Endothelial cell of umbilical vein (primary cell): ENCODE data around the gene CCNL2. TPM values are rescaled to one million over a fixed set of nuclear protein-coding genes. Genes with fewer than 3 reads are reported as not detected.

Experiments
- BruUV-seq: library from RNA; stranded (reverse); fragments of 400-500 nt; replicated peaks from 2 replicates; lab custom pipeline; 2021; lab: Mats Ljungman, UMichigan
- CTCF ChIA-PET: fragments of 300-600, 350-600 bp; sonication (Branson Sonifier 250); formaldehyde crosslinking; loops from one replicate; lab custom pipeline; 2021; ENCODE audit warnings: antibody characterized with exemption, inconsistent platforms; lab: Charles Lee
- POLR2A ChIA-PET: fragments of 300-600, 350-600 bp; sonication (Branson Sonifier 250); formaldehyde crosslinking; loops from one replicate; lab custom pipeline; 2021; ENCODE audit warnings: antibody characterized with exemption, inconsistent platforms; lab: Charles Lee
- DNase-seq: peaks from one replicate; pipeline ENCODE4 v3.0.0-alpha.2; 2011; ENCODE audit warnings: low read depth, low spot score
- FAIRE-seq: peaks from 2 replicates; lab custom pipeline; 2011; peaks lifted over from hg19 to GRCh38; lab: Jason Lieb, UNC
- H2AFZ ChIP-seq: 2 replicates; pipeline ENCODE4 v1.6.0; 2012; ENCODE audit warnings: low read depth, low read length, control low read depth, inconsistent platforms
- H3K27ac ChIP-seq: 2 replicates; pipeline ENCODE4 v1.5.1; 2011; ENCODE audit warnings: low read depth, mild to moderate bottlenecking, control low read depth, low read length, moderate library complexity; ENCODE audit not compliant: insufficient read depth
- H3K27me3 ChIP-seq, 2 experiments: 2 replicates each; pipeline versions ENCODE4 v1.6.0 to v1.6.1; 2011; ENCODE audit warnings: low read length in 2 of 2, mixed read lengths in 1 of 2; ENCODE audit not compliant: control insufficient read depth in 2 of 2, insufficient read depth in 2 of 2
- H3K36me3 ChIP-seq, 2 experiments: 2 replicates in 1 of 2; 3 replicates in 1 of 2; pipeline ENCODE4 v1.5.1; 2011; ENCODE audit warnings: low read length in 2 of 2, mild to moderate bottlenecking in 1 of 2, moderate library complexity in 1 of 2; ENCODE audit not compliant: control insufficient read depth in 2 of 2, insufficient read depth in 2 of 2; ENCODE audit errors: extremely low read depth in 1 of 2
- H3K4me1 ChIP-seq: 3 replicates; pipeline ENCODE4 v1.5.1; 2011; ENCODE audit warnings: mild to moderate bottlenecking, low read length; ENCODE audit not compliant: control insufficient read depth, insufficient read depth; ENCODE audit errors: extremely low read depth
- H3K4me2 ChIP-seq: 2 replicates; pipeline ENCODE4 v1.6.1; 2011; ENCODE audit warnings: low read length, control low read depth, mixed read lengths; ENCODE audit not compliant: insufficient read depth
- H3K4me3 ChIP-seq, 3 experiments: fragments of 200-600 bp in 1 of 3; sonication (generic), shearing (Covaris generic) in 1 of 3; replicated peaks in 1 of 3; 2 replicates each; pipeline ENCODE4 v1.5.1; 2011 to 2016; ENCODE audit warnings: control low read depth in 3 of 3, low read length in 3 of 3, mild to moderate bottlenecking in 2 of 3, inconsistent platforms in 1 of 3, low read depth in 1 of 3, moderate library complexity in 1 of 3; ENCODE audit not compliant: insufficient read depth in 1 of 3
- H3K79me2 ChIP-seq: 2 replicates; pipeline ENCODE4 v1.6.0; 2012; ENCODE audit warnings: low read length, inconsistent platforms; ENCODE audit not compliant: control insufficient read depth, insufficient read depth
- H3K9ac ChIP-seq: replicated peaks from 2 replicates; pipeline ENCODE3; 2011; ENCODE audit warnings: low read length, control low read depth; ENCODE audit not compliant: insufficient read depth; ENCODE audit errors: extremely low read depth
- H3K9me1 ChIP-seq: replicated peaks from 3 replicates; pipeline ENCODE4 v1.6.0; 2011; ENCODE audit warnings: mild to moderate bottlenecking, low read length; ENCODE audit not compliant: control insufficient read depth, insufficient read depth; ENCODE audit errors: extremely low read depth
- H3K9me3 ChIP-seq: replicated peaks from 2 replicates; pipeline ENCODE4 v1.5.1; 2012; ENCODE audit warnings: low read length, inconsistent platforms; ENCODE audit not compliant: control insufficient read depth, insufficient read depth
- H4K20me1 ChIP-seq: replicated peaks from 2 replicates; pipeline ENCODE3; 2011; ENCODE audit warnings: mild to moderate bottlenecking, low read length; ENCODE audit not compliant: control insufficient read depth, insufficient read depth; ENCODE audit errors: extremely low read depth
- EZH2 ChIP-seq: IDR thresholded peaks from 2 replicates; pipeline ENCODE4 v1.6.1; 2012; ENCODE audit warnings: borderline replicate concordance, low read depth, mild to moderate bottlenecking, moderate library complexity, low read length, inconsistent platforms; ENCODE audit not compliant: severe bottlenecking
- FOS ChIP-seq: IDR thresholded peaks from 2 replicates; pipeline ENCODE4 v1.6.1; 2011; ENCODE audit warnings: mild to moderate bottlenecking, low read length, moderate library complexity, borderline replicate concordance; ENCODE audit not compliant: insufficient read depth
- GATA2 ChIP-seq: IDR thresholded peaks from 2 replicates; pipeline ENCODE4 v1.7.0; 2011; ENCODE audit warnings: low read depth, mild to moderate bottlenecking, moderate library complexity, mixed read lengths, low read length; ENCODE audit not compliant: insufficient read length, insufficient read depth
- JUN ChIP-seq: IDR thresholded peaks from 2 replicates; pipeline ENCODE4 v1.6.1; 2011; ENCODE audit warnings: borderline replicate concordance, low read depth; ENCODE audit not compliant: insufficient read length, insufficient read depth
- MYC ChIP-seq: IDR thresholded peaks from one replicate; pipeline ENCODE4 v1.6.1; 2011; ENCODE audit warnings: mild to moderate bottlenecking, low read depth, low read length
- POLR2A ChIP-seq: IDR thresholded peaks from 2 replicates; pipeline ENCODE4 v1.6.1; 2012; ENCODE audit warnings: low read depth, mild to moderate bottlenecking, control low read depth, low read length
- POLR2AphosphoS5 ChIP-seq: IDR thresholded peaks from 2 replicates; pipeline ENCODE4 v1.6.1; 2012; ENCODE audit warnings: low read depth, mild to moderate bottlenecking, control low read depth, low read length, moderate library complexity; ENCODE audit not compliant: insufficient read depth
- dilution Hi-C: fragments of 300-500 bp; cut with MboI; formaldehyde crosslinking; loops from one replicate; pipeline ENCODE4 v1.15.0; 2019; ENCODE audit warnings: low sequenced_read_pairs; ENCODE audit not compliant: extremely low pct_ligation_motif_present
- intact Hi-C: fragments of 100-400 bp; cut with micrococcal nuclease; formaldehyde crosslinking; loops from one replicate; pipeline ENCODE4 v1.10.0; 2022
- polyA plus RNA-seq, 4 experiments: library from polyadenylated mRNA; depleted of rRNA in 3 of 4; stranded (reverse) in 3 of 4; unstranded in 1 of 4; fragments of >200 nt; gene quantifications; 2 replicates each; pipeline versions ENCODE4 v1.2.1 to v1.2.3, GENCODE V29; 2011 to 2012; ENCODE audit warnings: missing spikeins in 1 of 4
- total RNA-seq: library from RNA; stranded (reverse); gene quantifications from 2 replicates; pipeline ENCODE4 v1.2.3, GENCODE V29; 2021
- TF ChIP-seq, protein P1 (sequence below), 2 donors: IDR thresholded peaks; 1 replicate in 1 of 2; 2 replicates in 1 of 2; pipeline ENCODE4 v1.5.1; 2011; ENCODE audit warnings: low read length in 2 of 2, mild to moderate bottlenecking in 2 of 2, moderate library complexity in 2 of 2, control low read depth in 1 of 2, inconsistent platforms in 1 of 2, low read depth in 1 of 2; ENCODE audit not compliant: insufficient read depth in 1 of 2; ENCODE audit errors: extremely low read depth in 1 of 2
- TF ChIP-seq, protein P2 (sequence below): IDR thresholded peaks from 2 replicates; pipeline ENCODE4 v1.6.1; 2011; ENCODE audit not compliant: insufficient read depth, insufficient read length

The CCNL2 gene
- total and polyA plus RNA-seq, 2 donors (not counting 3 experiments of a cell fraction or from before 2014, with no cell fraction given), result 188 to 209 TPM

DNA sequence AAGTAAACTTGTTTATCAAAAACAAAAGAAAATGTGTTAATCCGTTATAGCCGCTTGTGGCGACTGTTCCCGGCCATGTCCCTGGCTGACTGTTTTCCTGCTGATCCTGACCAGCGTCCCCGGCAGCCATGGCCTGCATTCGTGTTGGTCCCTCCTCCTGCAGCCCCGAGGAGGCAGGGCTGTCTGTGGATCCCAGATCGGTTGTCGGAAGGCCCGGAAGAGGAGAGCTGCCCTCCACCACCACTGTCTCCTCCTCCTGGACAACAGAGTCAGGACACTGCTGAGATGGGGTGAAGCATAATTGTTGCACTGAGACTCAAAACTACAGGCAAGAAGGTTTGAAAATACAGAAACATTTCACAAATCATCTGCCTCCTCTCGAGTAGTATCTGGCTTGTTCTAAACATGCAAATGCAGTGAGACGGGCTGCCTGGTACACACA, 37.1 kb downstream of the CCNL2 start:
- intact Hi-C loops (no loop called here), dilution Hi-C loops (no loop called here)
- Histone ChIP-seq H3K4me2 (no peak overlapping the region), H3K4me3 (no peak overlapping the region), H3K9me3 (peaks cover 3% of the 10 kb centered on the region), H4K20me1 (no peaks in the 10 kb centered on the region), H3K36me3 (no peaks in the 10 kb centered on the region), H3K79me2 (no peaks in the 10 kb centered on the region), H3K27ac (no peak overlapping the region), H3K9me1 (no peaks in the 10 kb centered on the region), H3K27me3 (no peaks in the 10 kb centered on the region), H2AFZ (no peak overlapping the region), H3K4me1 (no peaks in the 10 kb centered on the region), H3K9ac (no peak overlapping the region)
- POLR2A ChIA-PET, result no interaction called here
- CTCF ChIA-PET, result interaction anchor here (1.6 kb wide), 1 partner anchor 11 kb away, joined by 5 read pairs; no protein-coding TSS in a partner anchor
- no peak for FAIRE-seq
- no TSS peak for BruUV-seq
- TF ChIP-seq GATA2 (no peak), JUN (no peak), POLR2AphosphoS5 (no peak), POLR2A (no peak), EZH2 (no peak), MYC (no peak), FOS (no peak)
- TF ChIP-seq, protein P1, sequence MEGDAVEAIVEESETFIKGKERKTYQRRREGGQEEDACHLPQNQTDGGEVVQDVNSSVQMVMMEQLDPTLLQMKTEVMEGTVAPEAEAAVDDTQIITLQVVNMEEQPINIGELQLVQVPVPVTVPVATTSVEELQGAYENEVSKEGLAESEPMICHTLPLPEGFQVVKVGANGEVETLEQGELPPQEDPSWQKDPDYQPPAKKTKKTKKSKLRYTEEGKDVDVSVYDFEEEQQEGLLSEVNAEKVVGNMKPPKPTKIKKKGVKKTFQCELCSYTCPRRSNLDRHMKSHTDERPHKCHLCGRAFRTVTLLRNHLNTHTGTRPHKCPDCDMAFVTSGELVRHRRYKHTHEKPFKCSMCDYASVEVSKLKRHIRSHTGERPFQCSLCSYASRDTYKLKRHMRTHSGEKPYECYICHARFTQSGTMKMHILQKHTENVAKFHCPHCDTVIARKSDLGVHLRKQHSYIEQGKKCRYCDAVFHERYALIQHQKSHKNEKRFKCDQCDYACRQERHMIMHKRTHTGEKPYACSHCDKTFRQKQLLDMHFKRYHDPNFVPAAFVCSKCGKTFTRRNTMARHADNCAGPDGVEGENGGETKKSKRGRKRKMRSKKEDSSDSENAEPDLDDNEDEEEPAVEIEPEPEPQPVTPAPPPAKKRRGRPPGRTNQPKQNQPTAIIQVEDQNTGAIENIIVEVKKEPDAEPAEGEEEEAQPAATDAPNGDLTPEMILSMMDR (IDR thresholded peaks at IDR 0.05; ENCODE audit: extremely low read depth in 1 of 2, insufficient read depth in 1 of 2, low read depth in 1 of 2, low read length in 2 of 2), result no peak
- TF ChIP-seq, protein P2, sequence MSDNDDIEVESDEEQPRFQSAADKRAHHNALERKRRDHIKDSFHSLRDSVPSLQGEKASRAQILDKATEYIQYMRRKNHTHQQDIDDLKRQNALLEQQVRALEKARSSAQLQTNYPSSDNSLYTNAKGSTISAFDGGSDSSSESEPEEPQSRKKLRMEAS, result no peak
- no peak for DNase-seq
